ENCODE measurements around the gene GTF2F2. TPM values are rescaled to one million over a fixed set of nuclear protein-coding genes. Genes with fewer than 3 reads are reported as not detected.
"Not testable (repeated sequence)": the region's sequence is repeated elsewhere in the genome, so short reads cannot be mapped to it uniquely, and the experiment has no call there.

GTF2F2 gene
- total RNA-seq, 1 donor from 2014 or later = 18.9 TPM

DNA sequence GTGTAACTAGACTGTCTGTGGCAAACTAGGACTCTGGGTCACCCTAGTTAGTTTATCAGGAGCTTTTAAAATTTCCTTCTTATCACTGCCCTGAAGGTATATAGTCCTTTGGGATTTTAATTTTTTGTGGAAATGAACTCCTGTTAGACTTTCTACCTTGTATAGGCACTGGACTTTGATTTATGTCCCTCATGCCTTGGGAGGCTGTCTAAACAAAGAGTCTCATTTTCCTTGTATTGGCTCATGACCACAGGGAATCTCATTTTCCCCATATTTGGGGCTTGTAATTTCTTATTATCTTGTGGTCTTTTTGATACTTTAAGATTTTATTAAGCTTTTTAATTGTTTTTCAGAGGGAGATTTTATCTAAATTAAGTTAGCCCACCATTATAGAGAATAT lies 59.1 kb downstream of the GTF2F2 start:
- TF ChIP-seq POLR2AphosphoS5 (IDR thresholded peaks at IDR 0.05; ENCODE audit: insufficient read depth in 1 of 2, low read depth in 1 of 2) (no peak), POLR2A (IDR thresholded peaks at IDR 0.05) (no peak)
- TF ChIP-seq, protein P1, sequence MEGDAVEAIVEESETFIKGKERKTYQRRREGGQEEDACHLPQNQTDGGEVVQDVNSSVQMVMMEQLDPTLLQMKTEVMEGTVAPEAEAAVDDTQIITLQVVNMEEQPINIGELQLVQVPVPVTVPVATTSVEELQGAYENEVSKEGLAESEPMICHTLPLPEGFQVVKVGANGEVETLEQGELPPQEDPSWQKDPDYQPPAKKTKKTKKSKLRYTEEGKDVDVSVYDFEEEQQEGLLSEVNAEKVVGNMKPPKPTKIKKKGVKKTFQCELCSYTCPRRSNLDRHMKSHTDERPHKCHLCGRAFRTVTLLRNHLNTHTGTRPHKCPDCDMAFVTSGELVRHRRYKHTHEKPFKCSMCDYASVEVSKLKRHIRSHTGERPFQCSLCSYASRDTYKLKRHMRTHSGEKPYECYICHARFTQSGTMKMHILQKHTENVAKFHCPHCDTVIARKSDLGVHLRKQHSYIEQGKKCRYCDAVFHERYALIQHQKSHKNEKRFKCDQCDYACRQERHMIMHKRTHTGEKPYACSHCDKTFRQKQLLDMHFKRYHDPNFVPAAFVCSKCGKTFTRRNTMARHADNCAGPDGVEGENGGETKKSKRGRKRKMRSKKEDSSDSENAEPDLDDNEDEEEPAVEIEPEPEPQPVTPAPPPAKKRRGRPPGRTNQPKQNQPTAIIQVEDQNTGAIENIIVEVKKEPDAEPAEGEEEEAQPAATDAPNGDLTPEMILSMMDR (IDR thresholded peaks at IDR 0.05) = no peak
- intact Hi-C loops (cut with DNase I) = no loop called here
- Histone ChIP-seq H3K36me3 (no peaks in the 10 kb centered on the region), H3K27me3 (no peaks in the 10 kb centered on the region), H3K9me3 (no peaks in the 10 kb centered on the region), H3K4me1 (peaks cover 12% of the 10 kb centered on the region), H3K4me3 (no peak overlapping the region), H3K27ac (no peak overlapping the region)
- DNase-seq (ENCODE audit: extremely low spot score in 2 of 2) = no peak

DNA sequence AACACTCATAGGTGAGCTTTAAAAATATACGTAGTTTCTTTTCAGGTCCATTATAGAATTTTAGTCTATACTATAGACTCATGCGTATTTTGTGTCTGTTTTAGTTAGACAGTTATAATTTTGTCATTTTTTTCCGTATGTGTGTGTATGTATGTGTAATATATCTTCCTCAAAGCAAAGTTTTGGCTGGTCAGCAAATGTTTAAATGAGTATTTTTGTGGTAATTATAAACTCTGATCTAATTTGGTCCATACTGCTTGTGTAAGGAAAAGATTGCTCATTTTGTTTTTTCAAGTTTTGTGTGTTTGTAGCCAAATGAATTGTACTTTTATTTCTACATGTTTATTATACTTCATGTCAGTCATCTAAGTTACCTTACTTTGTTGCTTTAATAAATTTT lies 60.0 kb downstream of the GTF2F2 start:
- H3K27me3 ChIP-seq = no peaks in the 10 kb centered on the region
- TF ChIP-seq POLR2AphosphoS5 (IDR thresholded peaks at IDR 0.05; ENCODE audit: insufficient read depth in 1 of 2, low read depth in 1 of 2) = no peak
- TF ChIP-seq, protein P1 (IDR thresholded peaks at IDR 0.05) = no peak
- no peak for TF ChIP-seq POLR2A (IDR thresholded peaks at IDR 0.05)
- DNase-seq (ENCODE audit: extremely low spot score in 2 of 2) = no peak
- H3K4me1 ChIP-seq = peaks cover 12% of the 10 kb centered on the region
- no peak overlapping the region for H3K4me3 ChIP-seq
- no peak overlapping the region for H3K27ac ChIP-seq
- no peaks in the 10 kb centered on the region for H3K36me3 ChIP-seq
- intact Hi-C loops (cut with DNase I) = no loop called here
- H3K9me3 ChIP-seq = no peaks in the 10 kb centered on the region

DNA sequence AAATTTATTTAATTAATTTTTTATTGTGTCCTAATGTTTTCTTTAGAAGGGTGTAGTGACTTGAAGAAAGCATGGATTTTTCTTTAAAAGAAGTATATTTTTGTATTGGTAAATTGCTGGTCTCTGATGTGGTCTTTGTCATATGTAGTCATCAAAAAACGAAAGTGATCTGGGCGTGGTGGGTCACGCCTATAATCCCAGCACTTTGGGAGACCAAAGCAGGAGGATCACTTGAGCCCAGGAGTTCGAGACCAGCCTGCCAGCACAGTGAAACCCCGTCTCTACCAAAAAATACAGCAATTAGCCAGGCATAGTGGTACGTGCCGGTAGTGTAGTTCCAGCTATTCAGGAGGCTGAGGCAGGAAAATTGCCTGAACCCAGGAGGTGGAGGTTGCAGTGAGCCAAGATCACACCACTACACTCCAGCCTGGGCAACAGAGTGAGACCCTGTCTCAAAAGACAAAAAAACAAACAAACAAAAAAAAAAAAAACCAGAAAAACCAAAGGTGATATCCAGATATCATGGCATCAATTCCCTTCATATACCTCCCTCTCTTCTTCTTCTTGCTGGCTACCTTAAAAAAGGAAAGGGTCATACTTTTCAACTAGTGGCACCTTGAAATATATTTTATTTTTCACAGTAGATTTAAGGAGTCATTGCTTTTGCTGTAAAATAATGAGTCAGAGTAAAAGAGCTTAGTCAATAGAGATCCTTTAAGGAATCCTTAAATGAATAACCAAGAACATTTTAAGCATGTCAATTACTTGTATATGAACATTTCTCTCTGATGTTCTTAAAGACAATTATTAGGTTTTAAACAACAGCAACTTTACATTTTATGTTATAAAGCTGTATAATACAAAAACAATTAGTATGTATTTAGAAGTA lies 60.6 kb downstream of the GTF2F2 start:
- Histone ChIP-seq H3K4me1 (peaks cover 12% of the 10 kb centered on the region), H3K9me3 (no peaks in the 10 kb centered on the region), H3K27ac (no peak overlapping the region), H3K36me3 (no peaks in the 10 kb centered on the region), H3K4me3 (no peak overlapping the region), H3K27me3 (no peaks in the 10 kb centered on the region)
- TF ChIP-seq, protein P1 (IDR thresholded peaks at IDR 0.05) = no peak
- TF ChIP-seq POLR2A (IDR thresholded peaks at IDR 0.05) (no peak), POLR2AphosphoS5 (IDR thresholded peaks at IDR 0.05; ENCODE audit: insufficient read depth in 1 of 2, low read depth in 1 of 2) (no peak)
- DNase-seq (ENCODE audit: extremely low spot score in 2 of 2) = no peak
- intact Hi-C loops (cut with DNase I) = no loop called here

DNA sequence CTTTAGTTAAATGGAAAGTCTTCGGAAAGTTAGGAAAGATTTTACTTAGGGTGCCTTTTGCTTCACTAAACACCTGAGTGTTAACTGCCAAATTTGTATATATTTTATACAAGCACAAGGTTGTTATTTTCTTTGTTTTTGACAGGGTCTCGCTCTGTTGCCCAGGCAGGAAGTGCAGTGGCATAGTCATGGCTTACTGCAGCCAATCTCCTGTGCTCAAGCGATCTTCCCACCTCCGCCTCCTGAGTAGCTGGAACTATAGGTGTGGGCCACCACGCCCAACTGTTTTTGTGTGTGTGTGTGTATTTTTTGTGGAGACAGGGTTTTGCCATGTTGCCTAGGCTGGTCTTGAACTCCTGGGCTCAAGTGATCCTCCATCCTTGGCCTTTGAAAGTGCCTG lies 64.4 kb downstream of the GTF2F2 start:
- no peak for DNase-seq (ENCODE audit: extremely low spot score in 2 of 2)
- Histone ChIP-seq H3K27me3 (no peaks in the 10 kb centered on the region), H3K4me1 (no peaks in the 10 kb centered on the region), H3K36me3 (no peaks in the 10 kb centered on the region), H3K27ac (no peak overlapping the region), H3K9me3 (no peaks in the 10 kb centered on the region), H3K4me3 (no peak overlapping the region)
- TF ChIP-seq, protein P1 (IDR thresholded peaks at IDR 0.05) = no peak
- no peak for TF ChIP-seq POLR2A (IDR thresholded peaks at IDR 0.05)
- no peak for TF ChIP-seq POLR2AphosphoS5 (IDR thresholded peaks at IDR 0.05; ENCODE audit: insufficient read depth in 1 of 2, low read depth in 1 of 2)
- intact Hi-C loops (cut with DNase I) = no loop called here

DNA sequence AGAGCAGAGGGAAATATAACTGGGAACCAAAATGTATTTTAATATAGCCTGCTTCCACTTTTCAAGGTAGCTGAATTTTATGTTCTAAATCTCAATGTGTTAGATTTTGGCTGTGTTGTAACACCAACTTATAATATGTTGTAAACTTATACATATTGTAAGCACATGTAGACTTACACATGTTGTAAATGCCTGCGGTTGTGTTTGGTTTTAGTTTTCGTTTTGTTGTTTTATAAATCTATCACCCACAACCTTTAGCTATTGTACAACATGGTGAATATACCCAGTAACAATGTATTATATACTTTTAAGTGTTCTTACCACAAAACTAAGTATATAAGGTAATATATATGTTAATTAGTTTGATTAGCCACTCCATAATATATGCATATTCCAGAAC lies 65.0 kb downstream of the GTF2F2 start:
- no peak overlapping the region for H3K4me3 ChIP-seq
- no peaks in the 10 kb centered on the region for H3K9me3 ChIP-seq
- no peaks in the 10 kb centered on the region for H3K27me3 ChIP-seq
- no peak for DNase-seq (ENCODE audit: extremely low spot score in 2 of 2)
- H3K27ac ChIP-seq = no peak overlapping the region
- no peak for TF ChIP-seq POLR2AphosphoS5 (IDR thresholded peaks at IDR 0.05; ENCODE audit: insufficient read depth in 1 of 2, low read depth in 1 of 2)
- TF ChIP-seq, protein P1 (IDR thresholded peaks at IDR 0.05) = no peak
- TF ChIP-seq POLR2A (IDR thresholded peaks at IDR 0.05) = no peak
- intact Hi-C loops (cut with DNase I) = no loop called here
- H3K4me1 ChIP-seq = no peaks in the 10 kb centered on the region
- H3K36me3 ChIP-seq = no peaks in the 10 kb centered on the region

DNA sequence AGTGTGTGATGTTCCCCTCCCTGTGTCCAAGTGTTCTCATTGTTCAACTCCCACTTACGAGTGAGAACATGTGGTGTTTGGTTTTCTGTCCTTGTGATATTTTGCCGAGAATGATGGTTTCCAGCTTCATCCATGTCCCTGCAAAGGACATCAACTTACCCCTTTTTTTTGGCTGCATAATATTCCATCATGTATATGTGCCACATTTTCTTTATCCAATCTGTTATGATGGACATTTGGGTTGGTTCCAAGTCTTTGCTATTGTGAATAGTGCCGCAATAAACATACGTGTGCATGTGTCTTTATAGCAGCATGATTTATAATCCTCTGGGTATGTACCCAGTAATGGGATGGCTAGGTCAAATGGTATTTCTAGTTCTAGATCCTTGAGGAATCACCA lies 68.8 kb downstream of the GTF2F2 start:
- H3K4me3 ChIP-seq; intact Hi-C loops (cut with DNase I); DNase-seq (ENCODE audit: extremely low spot score in 2 of 2); H3K36me3 ChIP-seq; H3K27me3 ChIP-seq; H3K27ac ChIP-seq; H3K4me1 ChIP-seq; H3K9me3 ChIP-seq: not testable (repeated sequence)

DNA sequence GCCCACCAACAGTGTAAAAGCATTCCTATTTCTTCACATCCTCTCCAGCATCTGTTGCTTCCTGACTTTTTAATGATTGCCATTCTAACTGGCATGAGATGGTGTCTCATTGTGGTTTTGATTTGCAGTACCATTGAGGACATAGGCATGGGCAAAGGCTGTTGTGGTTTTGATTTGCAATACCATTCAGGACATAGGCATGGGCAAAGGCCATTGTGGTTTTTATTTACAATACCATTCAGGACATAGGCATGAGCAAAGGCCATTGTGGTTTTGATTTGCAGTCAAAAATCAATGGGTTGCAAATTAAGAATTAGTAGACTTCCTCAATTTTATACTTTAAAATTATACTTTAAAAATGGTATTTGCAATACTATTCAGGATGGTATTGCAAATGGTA lies 69.2 kb downstream of the GTF2F2 start:
- H3K4me3 ChIP-seq; DNase-seq (ENCODE audit: extremely low spot score in 2 of 2); H3K27ac ChIP-seq; H3K27me3 ChIP-seq; H3K9me3 ChIP-seq; H3K36me3 ChIP-seq; intact Hi-C loops (cut with DNase I); H3K4me1 ChIP-seq: not testable (repeated sequence)
